Measurements from ENCODE around the gene KDM4C.

KDM4C gene

DNA sequence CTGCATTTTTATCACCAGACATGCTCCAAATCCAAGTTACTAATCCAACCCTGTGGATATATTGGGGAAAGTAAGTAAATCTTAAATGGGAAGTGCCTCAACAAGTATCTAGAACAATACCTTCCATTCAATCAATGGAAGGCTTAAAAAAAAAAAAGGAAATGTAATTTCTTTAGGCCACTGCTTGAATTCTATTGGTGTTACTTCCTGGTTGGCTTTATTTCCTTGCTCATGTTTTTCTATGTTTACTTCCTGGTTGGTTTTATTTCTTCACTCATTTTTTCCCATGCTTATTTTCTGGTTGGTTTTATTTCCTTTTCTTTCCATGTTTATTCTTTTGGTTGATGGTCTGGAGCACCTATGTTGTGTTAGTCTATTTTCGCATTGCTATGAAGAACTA, 363.9 kb downstream of the KDM4C start:
- H3K9me3 Mint-ChIP-seq, result no peaks in the 10 kb centered on the region
- peak overlapping the region in 1 of 2 donors; percentile 19 for H3K4me3 Mint-ChIP-seq
- ATAC-seq (replicated peaks), result no peak
- H3K36me3 Mint-ChIP-seq (ENCODE audit: insufficient read depth), result peaks cover 9% of the 10 kb centered on the region
- H3K27ac Mint-ChIP-seq, result peak overlapping the region; percentile 3 to 88
- DNase-seq, result no peak
- H3K4me1 Mint-ChIP-seq (ENCODE audit: low read depth in 2 of 2), result peaks cover 24 to 50% of the 10 kb centered on the region in 2 donors
- no peaks in the 10 kb centered on the region for H3K27me3 Mint-ChIP-seq

DNA sequence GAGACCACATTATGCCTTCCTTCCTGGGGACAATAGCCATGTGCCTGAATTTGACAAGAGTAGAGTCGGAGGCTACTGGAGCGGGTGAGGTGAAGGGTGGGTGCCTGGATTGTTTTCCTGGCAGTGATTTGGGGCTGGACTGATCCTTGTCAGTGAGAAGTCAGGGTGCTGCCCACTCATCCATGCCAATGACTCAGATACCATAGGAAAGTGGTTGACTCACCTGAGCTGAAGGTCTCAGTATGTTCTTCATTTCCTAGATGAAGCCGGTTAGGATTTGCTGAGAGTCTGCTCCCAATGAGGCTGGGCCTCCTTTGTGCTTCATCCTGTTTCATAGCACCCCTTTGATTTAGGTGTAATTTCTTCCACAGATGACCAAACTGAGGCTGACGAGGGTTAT, 366.0 kb downstream of the KDM4C start:
- Mint-ChIP-seq H3K36me3 (ENCODE audit: insufficient read depth) (peaks cover 19% of the 10 kb centered on the region), H3K9me3 (no peaks in the 10 kb centered on the region), H3K4me1 (ENCODE audit: low read depth in 2 of 2) (peaks cover 24 to 42% of the 10 kb centered on the region in 2 donors), H3K27ac (peak overlapping the region in 1 of 2 donors; percentile 57), H3K4me3 (no peak overlapping the region), H3K27me3 (no peaks in the 10 kb centered on the region)
- DNase-seq, result no peak
- no peak for ATAC-seq (replicated peaks)

DNA sequence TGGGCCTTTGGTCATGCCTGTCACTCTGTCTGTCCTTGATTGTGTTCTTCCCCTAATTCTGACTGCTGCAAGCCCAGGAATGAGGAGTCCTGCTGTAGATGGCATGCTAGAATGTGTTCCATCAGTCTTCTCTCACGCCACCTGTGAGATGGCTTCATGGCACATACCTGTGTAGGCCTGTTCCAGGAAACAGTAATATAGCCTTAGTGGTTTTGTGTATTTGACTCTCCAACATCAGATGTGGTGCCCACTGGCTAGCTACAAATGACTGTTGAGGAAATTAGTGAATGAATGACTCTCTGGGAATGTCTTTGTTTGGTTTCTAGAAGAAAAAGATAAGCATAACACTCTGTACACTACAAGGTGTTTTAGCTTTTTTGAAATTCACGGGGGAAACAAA, 367.5 kb downstream of the KDM4C start:
- H3K4me3 Mint-ChIP-seq, result no peak overlapping the region
- no peak overlapping the region for H3K27ac Mint-ChIP-seq
- H3K27me3 Mint-ChIP-seq, result no peaks in the 10 kb centered on the region
- peaks cover 16 to 31% of the 10 kb centered on the region in 2 donors for H3K4me1 Mint-ChIP-seq (ENCODE audit: low read depth in 2 of 2)
- DNase-seq (no peak), ATAC-seq (replicated peaks) (no peak)
- peaks cover 22% of the 10 kb centered on the region for H3K36me3 Mint-ChIP-seq (ENCODE audit: insufficient read depth)
- no peaks in the 10 kb centered on the region for H3K9me3 Mint-ChIP-seq

DNA sequence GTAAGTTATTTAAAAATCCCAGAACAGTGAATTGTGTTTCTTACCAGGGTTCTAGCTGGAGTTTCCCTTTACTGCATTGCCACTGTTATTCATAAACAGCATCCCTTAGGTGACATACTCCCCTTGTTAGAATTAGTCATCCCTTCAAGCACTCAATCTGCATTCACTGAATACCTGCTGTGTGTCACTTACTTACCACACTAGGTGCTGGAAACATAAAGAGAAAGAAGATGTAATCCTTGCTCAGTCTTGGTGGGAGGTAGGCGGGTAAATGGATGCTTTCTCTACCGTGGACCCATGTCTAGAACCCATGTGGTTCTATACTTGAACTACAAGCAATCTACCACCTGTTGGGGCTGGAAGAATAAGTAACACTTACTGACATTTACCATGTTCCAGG, 371.6 kb downstream of the KDM4C start:
- Mint-ChIP-seq H3K9me3 (no peaks in the 10 kb centered on the region), H3K4me3 (no peak overlapping the region), H3K36me3 (ENCODE audit: insufficient read depth) (peaks cover 32% of the 10 kb centered on the region), H3K4me1 (ENCODE audit: low read depth in 2 of 2) (peaks cover 6 to 7% of the 10 kb centered on the region in 2 donors), H3K27ac (no peak overlapping the region), H3K27me3 (no peaks in the 10 kb centered on the region)
- DNase-seq (no peak), ATAC-seq (replicated peaks) (no peak)

DNA sequence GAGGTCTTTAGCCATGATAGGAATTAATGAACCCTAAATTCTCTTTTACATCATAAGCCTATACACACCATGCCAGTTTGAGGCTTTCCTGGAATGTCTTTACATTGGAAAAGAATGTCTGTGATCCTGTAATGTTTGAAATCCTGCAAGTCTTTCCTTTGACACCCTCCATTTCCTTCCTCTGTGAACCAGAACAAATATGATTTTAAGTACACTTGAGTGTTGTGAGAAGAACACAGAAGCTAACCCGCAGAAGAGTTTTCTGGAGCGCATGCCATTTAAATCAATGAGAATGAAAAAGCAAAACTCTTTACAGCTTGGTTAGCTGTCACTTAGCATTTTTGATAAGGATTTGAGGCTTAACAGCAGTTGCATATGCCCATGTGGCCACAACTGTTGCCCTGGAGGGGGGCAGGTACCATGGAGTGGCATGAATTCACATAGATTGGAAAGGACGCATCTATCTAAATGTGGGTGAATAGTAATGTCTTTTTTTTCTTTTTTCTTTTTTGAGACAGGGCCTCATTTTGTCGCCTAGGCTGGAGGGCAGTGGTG, 372.6 kb downstream of the KDM4C start:
- H3K4me3 Mint-ChIP-seq, result no peak overlapping the region
- DNase-seq (no peak), ATAC-seq (replicated peaks) (no peak)
- peaks cover 0 to 1% of the 10 kb centered on the region in 2 donors for H3K4me1 Mint-ChIP-seq (ENCODE audit: low read depth in 2 of 2)
- no peak overlapping the region for H3K27ac Mint-ChIP-seq
- peaks cover 32% of the 10 kb centered on the region for H3K36me3 Mint-ChIP-seq (ENCODE audit: insufficient read depth)
- no peaks in the 10 kb centered on the region for H3K9me3 Mint-ChIP-seq
- no peaks in the 10 kb centered on the region for H3K27me3 Mint-ChIP-seq

DNA sequence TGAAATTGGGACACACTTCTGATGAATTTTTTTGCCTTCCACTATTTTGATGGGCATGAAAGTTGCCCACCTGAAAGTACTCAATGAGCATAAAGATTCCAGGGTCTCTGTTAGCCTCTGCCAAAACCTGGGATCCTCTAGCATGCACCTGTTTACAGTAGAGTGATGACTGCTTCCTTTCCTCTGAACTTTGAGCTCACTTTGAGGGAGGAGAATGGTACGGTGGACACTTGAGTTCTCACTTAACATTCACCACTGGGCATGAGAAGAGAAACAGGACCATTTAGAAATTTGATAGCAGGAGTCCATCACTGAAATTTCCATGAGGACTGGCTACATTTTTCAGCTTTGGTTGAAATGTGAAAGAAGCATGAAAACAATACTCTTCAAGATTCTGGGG, 374.8 kb downstream of the KDM4C start:
- H3K27me3 Mint-ChIP-seq, result no peaks in the 10 kb centered on the region
- H3K36me3 Mint-ChIP-seq (ENCODE audit: insufficient read depth), result peaks cover 39% of the 10 kb centered on the region
- H3K9me3 Mint-ChIP-seq, result no peaks in the 10 kb centered on the region
- H3K4me3 Mint-ChIP-seq, result no peak overlapping the region
- DNase-seq, result no peak
- no peak overlapping the region for H3K27ac Mint-ChIP-seq
- H3K4me1 Mint-ChIP-seq (ENCODE audit: low read depth in 2 of 2), result no peaks in the 10 kb centered on the region
- no peak for ATAC-seq (replicated peaks)

DNA sequence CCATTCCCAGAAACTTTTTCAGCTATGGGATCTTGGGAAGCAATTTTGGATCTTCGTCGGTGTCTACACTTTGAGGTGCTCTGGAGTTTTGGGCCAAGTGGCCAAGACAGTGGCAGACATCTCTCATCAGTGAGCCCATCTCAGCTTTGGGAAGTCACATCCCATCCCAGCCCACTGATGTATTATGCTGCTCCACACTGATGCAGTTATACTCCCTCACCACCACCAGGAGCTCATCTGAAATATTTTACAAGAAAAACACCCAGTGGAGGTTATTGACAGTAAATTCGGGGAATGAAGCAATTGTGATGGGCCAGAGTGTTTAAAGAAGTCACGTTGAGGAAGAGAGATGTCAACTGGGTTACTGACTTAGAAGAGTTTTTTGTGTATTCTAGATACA, 378.0 kb downstream of the KDM4C start:
- no peak overlapping the region for H3K27ac Mint-ChIP-seq
- no peak for DNase-seq
- H3K4me3 Mint-ChIP-seq, result no peak overlapping the region
- H3K36me3 Mint-ChIP-seq (ENCODE audit: insufficient read depth), result peaks cover 29% of the 10 kb centered on the region
- no peak for ATAC-seq (replicated peaks)
- H3K27me3 Mint-ChIP-seq, result no peaks in the 10 kb centered on the region
- peaks cover 2% of the 10 kb centered on the region in 2 donors for H3K4me1 Mint-ChIP-seq (ENCODE audit: low read depth in 2 of 2)
- no peaks in the 10 kb centered on the region for H3K9me3 Mint-ChIP-seq

DNA sequence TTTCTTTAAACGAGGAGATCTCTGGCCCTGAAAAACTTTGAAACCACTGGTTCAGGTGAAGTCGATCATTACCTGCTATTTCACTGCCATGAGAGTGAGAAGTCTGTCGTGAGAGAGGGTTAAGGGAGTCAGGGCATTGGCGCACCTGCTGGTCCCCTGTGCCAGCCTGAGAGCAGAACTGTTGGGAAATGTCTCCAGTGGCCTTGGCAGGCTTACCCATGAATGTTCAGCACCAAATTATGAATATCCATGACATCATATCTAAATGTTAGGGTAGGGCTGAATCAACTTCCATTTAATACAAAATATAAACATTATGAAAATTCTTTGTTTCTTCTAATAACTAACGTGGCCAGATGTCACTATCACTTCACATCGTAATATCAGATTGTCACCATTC, 379.3 kb downstream of the KDM4C start:
- H3K36me3 Mint-ChIP-seq (ENCODE audit: insufficient read depth), result peaks cover 27% of the 10 kb centered on the region
- no peaks in the 10 kb centered on the region for H3K9me3 Mint-ChIP-seq
- no peak overlapping the region for H3K27ac Mint-ChIP-seq
- DNase-seq, result no peak
- ATAC-seq (replicated peaks), result no peak
- H3K4me1 Mint-ChIP-seq (ENCODE audit: low read depth in 2 of 2), result peaks cover 2 to 5% of the 10 kb centered on the region in 2 donors
- H3K27me3 Mint-ChIP-seq, result no peaks in the 10 kb centered on the region
- no peak overlapping the region for H3K4me3 Mint-ChIP-seq

DNA sequence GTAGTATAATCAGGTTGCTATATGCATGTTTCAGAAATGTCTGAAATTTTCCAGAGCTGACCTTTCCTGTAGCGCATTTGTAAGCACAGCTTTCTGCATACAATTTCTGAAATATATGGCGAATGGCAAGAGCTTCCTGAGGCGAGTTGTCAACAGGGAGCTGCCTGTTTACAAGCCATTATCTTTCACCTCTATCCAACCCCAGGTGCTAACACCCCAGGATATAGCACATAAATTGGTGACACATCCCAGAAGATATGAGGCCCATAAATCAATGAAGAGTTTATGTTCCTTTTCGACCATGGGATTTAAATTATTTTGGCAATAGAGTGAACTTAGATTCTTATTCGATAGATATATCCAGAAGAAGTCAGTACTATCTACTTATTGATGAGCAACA, 379.8 kb downstream of the KDM4C start:
- H3K4me1 Mint-ChIP-seq (ENCODE audit: low read depth in 2 of 2), result peaks cover 2 to 8% of the 10 kb centered on the region in 2 donors
- ATAC-seq (replicated peaks) (no peak), DNase-seq (no peak)
- H3K27me3 Mint-ChIP-seq, result no peaks in the 10 kb centered on the region
- no peaks in the 10 kb centered on the region for H3K9me3 Mint-ChIP-seq
- H3K27ac Mint-ChIP-seq, result no peak overlapping the region
- no peak overlapping the region for H3K4me3 Mint-ChIP-seq
- peaks cover 30% of the 10 kb centered on the region for H3K36me3 Mint-ChIP-seq (ENCODE audit: insufficient read depth)

DNA sequence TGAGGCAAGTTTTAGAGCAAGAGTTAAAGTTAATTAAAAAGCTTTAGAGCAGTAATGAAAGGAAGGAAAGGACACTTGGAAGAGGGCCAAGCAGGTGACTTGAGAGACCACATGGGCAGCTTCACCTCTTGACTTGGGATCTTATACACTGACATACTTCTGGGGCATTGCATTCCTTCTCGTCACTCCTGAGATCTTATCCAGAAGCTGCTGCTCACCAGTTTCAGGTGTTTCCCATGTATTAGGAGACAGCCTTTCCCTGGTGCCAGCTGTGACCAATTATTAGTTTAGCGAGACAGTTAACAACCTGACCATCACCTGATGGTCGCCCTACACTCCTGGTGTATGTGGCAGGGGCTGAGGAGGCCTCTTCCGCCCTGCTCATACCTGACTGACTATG, 382.1 kb downstream of the KDM4C start:
- DNase-seq (no peak), ATAC-seq (replicated peaks) (no peak)
- Mint-ChIP-seq H3K4me3 (no peak overlapping the region), H3K9me3 (no peaks in the 10 kb centered on the region), H3K4me1 (ENCODE audit: low read depth in 2 of 2) (peaks cover 6 to 11% of the 10 kb centered on the region in 2 donors), H3K36me3 (ENCODE audit: insufficient read depth) (peaks cover 19% of the 10 kb centered on the region), H3K27me3 (no peaks in the 10 kb centered on the region), H3K27ac (peak overlapping the region in 1 of 2 donors; percentile 20)

DNA sequence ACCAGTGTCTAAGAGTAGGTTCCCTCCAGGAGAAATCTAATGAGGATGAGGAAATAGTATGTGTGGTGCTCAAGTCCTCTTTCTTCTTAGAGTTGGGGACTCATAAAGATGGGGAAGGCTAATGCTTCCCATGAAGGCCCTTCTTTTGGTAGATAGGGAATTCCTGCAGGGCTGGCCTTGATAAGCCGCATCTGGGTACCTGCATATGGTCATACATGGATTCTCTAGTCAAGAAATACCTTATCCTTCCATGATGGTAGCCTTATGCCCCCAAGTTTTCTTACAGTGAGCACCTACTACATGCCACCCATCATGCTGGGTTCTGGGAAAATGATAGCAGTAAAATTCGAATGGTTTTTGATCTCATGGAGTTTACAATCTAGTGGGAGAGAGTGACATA, 382.6 kb downstream of the KDM4C start:
- ATAC-seq (replicated peaks) (no peak), DNase-seq (no peak)
- H3K27me3 Mint-ChIP-seq, result no peaks in the 10 kb centered on the region
- H3K36me3 Mint-ChIP-seq (ENCODE audit: insufficient read depth), result peaks cover 19% of the 10 kb centered on the region
- peak overlapping the region in 1 of 2 donors; percentile 20 for H3K27ac Mint-ChIP-seq
- H3K4me3 Mint-ChIP-seq, result no peak overlapping the region
- H3K9me3 Mint-ChIP-seq, result no peaks in the 10 kb centered on the region
- peaks cover 6 to 13% of the 10 kb centered on the region in 2 donors for H3K4me1 Mint-ChIP-seq (ENCODE audit: low read depth in 2 of 2)

DNA sequence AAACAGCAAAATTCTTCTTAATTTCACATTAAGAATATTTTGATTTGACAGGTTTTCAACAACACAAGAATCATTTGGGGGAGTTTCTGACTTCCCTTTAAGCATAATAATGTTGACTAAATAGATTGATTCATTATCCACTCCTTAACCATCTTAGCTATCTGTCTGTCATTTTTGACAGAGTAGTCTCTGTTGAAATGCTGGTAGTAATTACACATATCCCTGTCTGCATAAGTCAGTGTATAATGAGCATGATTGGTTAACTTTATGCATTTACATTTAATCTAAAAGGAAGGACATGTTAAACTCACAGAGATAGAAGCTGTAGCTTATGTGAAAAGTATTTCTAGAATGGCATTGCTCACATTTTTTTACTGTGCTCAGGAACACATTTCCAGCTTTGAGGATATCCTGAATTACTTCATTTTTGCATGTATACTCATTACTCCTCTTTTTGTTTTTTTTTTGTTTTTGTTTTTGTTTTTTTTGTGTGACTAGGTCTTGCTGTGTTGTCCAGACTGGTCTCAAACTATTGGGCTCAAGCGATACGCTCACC, 385.9 kb downstream of the KDM4C start:
- no peak for DNase-seq
- Mint-ChIP-seq H3K27me3 (no peaks in the 10 kb centered on the region), H3K9me3 (no peaks in the 10 kb centered on the region), H3K27ac (no peak overlapping the region), H3K4me1 (ENCODE audit: low read depth in 2 of 2) (peaks cover 14 to 26% of the 10 kb centered on the region in 2 donors), H3K4me3 (no peak overlapping the region), H3K36me3 (ENCODE audit: insufficient read depth) (peaks cover 11% of the 10 kb centered on the region)
- no peak for ATAC-seq (replicated peaks)

DNA sequence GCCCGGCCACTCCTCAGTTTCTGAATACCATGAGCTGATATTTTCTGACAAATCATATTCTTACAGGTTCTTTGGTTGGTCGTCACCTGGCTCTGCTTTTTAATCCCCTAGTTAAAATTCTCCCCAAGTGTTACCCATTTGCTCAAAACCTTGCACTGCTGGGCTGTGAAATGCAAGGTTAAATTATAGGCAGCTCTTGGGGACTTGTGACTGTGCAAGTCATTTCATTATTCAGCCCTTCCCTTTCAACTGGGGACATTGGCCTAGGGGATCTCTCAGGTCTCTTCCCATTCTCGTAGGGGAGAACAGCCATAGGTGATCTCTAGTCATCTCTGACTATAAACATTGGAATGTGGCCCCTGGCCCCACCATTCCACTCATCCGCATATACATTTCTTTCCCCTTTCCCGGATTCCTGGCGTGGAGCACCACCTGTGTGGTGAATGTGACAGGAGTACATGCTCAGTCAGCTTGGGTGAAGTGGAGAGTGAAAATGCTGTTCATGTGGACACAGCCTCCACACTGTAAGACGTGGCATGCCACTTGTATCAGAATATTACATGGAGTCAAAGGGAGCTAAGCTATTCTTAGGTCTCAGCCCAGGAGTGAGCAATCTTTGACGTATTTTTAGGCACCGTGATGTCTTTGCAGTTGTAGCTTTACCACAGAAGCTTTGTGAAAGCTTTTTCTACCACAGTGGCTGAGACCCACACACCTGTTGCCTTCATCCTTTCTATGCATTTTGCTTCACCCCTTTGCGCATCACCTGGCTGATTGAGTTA, 386.7 kb downstream of the KDM4C start:
- Mint-ChIP-seq H3K4me3 (no peak overlapping the region), H3K9me3 (no peaks in the 10 kb centered on the region), H3K27ac (no peak overlapping the region), H3K36me3 (ENCODE audit: insufficient read depth) (peaks cover 6% of the 10 kb centered on the region), H3K4me1 (ENCODE audit: low read depth in 2 of 2) (peaks cover 15 to 27% of the 10 kb centered on the region in 2 donors), H3K27me3 (no peaks in the 10 kb centered on the region)
- DNase-seq (no peak), ATAC-seq (replicated peaks) (no peak)

All from effector memory CD8-positive, alpha-beta T cell (primary cell).